Spleen (tissue), 11 donors: ENCODE results near the gene FGD5. TPM values are rescaled to one million over a fixed set of nuclear protein-coding genes. Genes with fewer than 3 reads are reported as not detected.
A peak's percentile ranks its signal among the peaks of the same experiment; 100 is the strongest.

Experiments used
- DNase-seq: peaks from one replicate; pipeline ENCODE4 v3.0.0-alpha.2; 2020
- H3K27ac ChIP-seq, 8 donors: fragments of 200-600 bp; sonication (generic) in 7 of 8; 1 replicate in 4 of 8; 2 replicates in 4 of 8; pipeline versions ENCODE4 v1.5.0 to v1.8.0; 2016 to 2021; ENCODE audit warnings: inconsistent platforms in 4 of 8, mild to moderate bottlenecking in 4 of 8, moderate library complexity in 1 of 8
- H3K27me3 ChIP-seq, 7 donors: fragments of 200-600 bp; sonication (generic) in 6 of 7; replicated peaks in 1 of 7; 1 replicate in 4 of 7; 2 replicates in 3 of 7; pipeline versions ENCODE4 v1.5.0 to v1.8.0; 2016 to 2021; ENCODE audit warnings: inconsistent platforms in 3 of 7, mild to moderate bottlenecking in 1 of 7
- H3K36me3 ChIP-seq, 6 donors: fragments of 200-600 bp; sonication (generic) in 5 of 6; 1 replicate in 4 of 6; 2 replicates in 2 of 6; pipeline versions ENCODE4 v1.5.0 to v1.8.0; 2016 to 2021; ENCODE audit warnings: inconsistent platforms in 2 of 6
- H3K4me1 ChIP-seq, 6 donors: fragments of 200-600 bp; sonication (generic) in 5 of 6; 1 replicate in 3 of 6; 2 replicates in 3 of 6; pipeline versions ENCODE4 v1.5.0 to v1.8.0; 2016 to 2021; ENCODE audit warnings: inconsistent platforms in 3 of 6
- H3K4me3 ChIP-seq, 8 donors: fragments of 200-600 bp; sonication (generic) in 7 of 8; 1 replicate in 4 of 8; 2 replicates in 4 of 8; pipeline versions ENCODE4 v1.5.0 to v1.8.0; 2016 to 2021; ENCODE audit warnings: inconsistent platforms in 4 of 8, mild to moderate bottlenecking in 4 of 8, moderate library complexity in 2 of 8
- H3K9me3 ChIP-seq, 8 donors: fragments of 200-600 bp; sonication (generic) in 7 of 8; 1 replicate in 4 of 8; 2 replicates in 4 of 8; pipeline versions ENCODE4 v1.5.0 to v1.8.0; 2016 to 2021; ENCODE audit warnings: inconsistent platforms in 4 of 8
- POLR2A ChIP-seq, 3 donors: fragments of 450-650 bp; IDR thresholded peaks; one replicate each; pipeline ENCODE4 v1.5.1; 2017; ENCODE audit warnings: antibody characterized with exemption in 3 of 3, mild to moderate bottlenecking in 1 of 3
- POLR2AphosphoS5 ChIP-seq, 3 donors: sonication (generic); formaldehyde crosslinking; IDR thresholded peaks; one replicate each; pipeline ENCODE4 v1.5.1; 2017; ENCODE audit warnings: antibody characterized with exemption in 3 of 3
- WGBS, 5 donors: extraction: QIAGEN DNeasy Blood & Tissue Kit in 3 of 5; methylation state at CpG; one replicate each; pipeline versions ENCODE4 v1.1.5 to v1.1.7; 2013 to 2018; 5-methylcytosine and 5-hydroxymethylcytosine counted together
- intact Hi-C: fragments of 100-400 bp; cut with DNase I; formaldehyde crosslinking; loops from one replicate; pipeline ENCODE4 v1.15.0; 2023; ENCODE audit warnings: low total_unique reads
- polyA plus RNA-seq, 3 donors: library from polyadenylated mRNA; stranded (reverse); fragments of 200-250 nt; gene quantifications; one replicate each; pipeline ENCODE4 v1.2.1, GENCODE V29; 2013
- total RNA-seq, 7 donors: library from RNA; depleted of rRNA in 3 of 7; stranded (reverse); fragments of >200 nt in 3 of 7; fragmentation: NEBNext Ultra II Directional in 4 of 7; extraction: Animal tissue kit (Norgen Biotek cat#: 25700) in 4 of 7; gene quantifications; one replicate each; pipeline versions ENCODE4 v1.1.0 to v1.2.1, GENCODE V29; 2016 to 2021
- TF ChIP-seq, protein P1 (sequence below), 11 experiments: fragments of 200-600 bp in 7 of 11; fragments of 450-650 bp in 4 of 11; sonication (generic) in 4 of 11; IDR thresholded peaks in 8 of 11; conservative IDR thresholded peaks in 3 of 11; 1 replicate in 7 of 11; 2 replicates in 4 of 11; pipeline versions ENCODE4 v1.4.0 to v1.8.0; 2016 to 2021; ENCODE audit warnings: antibody characterized with exemption in 11 of 11, inconsistent platforms in 4 of 11, mild to moderate bottlenecking in 1 of 11
- donor health status: healthy with polysubstance abuse.
- donor health status: DM: no; HTN: no; CAD: no; lungs with moderate emphysema.
- donor health status: DM: no; HTN: no; CAD: no.
- donor health status: Bipolar disorder and iron deficiency.
- donor health status: healthy.
- donor health status: DM: no; HTN: no; CAD: no.
- donor health status: DM: yes; HTN: yes; CAD: no.

The FGD5 gene
- total and polyA plus RNA-seq, 10 donors: 6.0 to 145 (median 63.8) TPM

DNA sequence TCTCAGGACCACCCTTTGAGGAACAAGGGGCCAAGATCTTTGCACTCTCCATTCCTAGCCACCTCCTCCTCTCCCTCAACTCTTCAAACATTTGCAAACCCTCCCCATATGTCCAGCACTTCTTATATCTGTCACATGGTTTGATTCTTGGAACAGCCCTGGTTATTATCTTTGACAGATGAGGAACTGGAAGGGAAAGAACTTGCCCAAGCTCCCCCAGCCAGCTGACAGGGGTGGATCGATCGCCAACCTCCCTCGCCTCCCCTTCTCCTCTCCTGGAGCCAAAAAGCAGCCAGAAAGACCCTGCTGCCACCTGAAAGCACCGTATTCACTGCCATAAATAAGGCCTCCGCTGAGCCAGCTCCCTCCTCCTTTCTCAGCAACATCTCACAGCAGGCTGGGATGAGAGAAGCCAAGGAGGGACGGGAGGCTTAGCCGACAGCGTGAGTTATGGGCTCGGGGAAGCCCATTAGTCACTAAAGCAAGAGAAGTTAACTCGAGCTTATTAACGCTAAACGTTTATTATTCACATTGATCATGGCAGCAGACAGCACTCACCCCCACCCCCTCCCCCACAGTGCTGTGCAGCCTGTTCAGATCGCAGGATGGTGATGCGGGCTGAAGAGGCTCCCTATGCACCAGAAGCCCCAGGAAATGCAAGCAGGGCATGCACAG, 22.2 kb upstream of the FGD5 start:
- H3K27me3 ChIP-seq: peaks cover 0 to 4% (median 0%) of the 10 kb centered on the region in 7 donors
- DNase-seq: peak; percentile 37
- H3K4me1 ChIP-seq: peaks cover 0 to 38% (median 18%) of the 10 kb centered on the region in 6 donors
- no peaks in the 10 kb centered on the region for H3K9me3 ChIP-seq
- intact Hi-C loops: loop anchor here (10.0 kb wide), 1 partner anchor 118 kb away; no protein-coding TSS in a partner anchor
- TF ChIP-seq, protein P1, sequence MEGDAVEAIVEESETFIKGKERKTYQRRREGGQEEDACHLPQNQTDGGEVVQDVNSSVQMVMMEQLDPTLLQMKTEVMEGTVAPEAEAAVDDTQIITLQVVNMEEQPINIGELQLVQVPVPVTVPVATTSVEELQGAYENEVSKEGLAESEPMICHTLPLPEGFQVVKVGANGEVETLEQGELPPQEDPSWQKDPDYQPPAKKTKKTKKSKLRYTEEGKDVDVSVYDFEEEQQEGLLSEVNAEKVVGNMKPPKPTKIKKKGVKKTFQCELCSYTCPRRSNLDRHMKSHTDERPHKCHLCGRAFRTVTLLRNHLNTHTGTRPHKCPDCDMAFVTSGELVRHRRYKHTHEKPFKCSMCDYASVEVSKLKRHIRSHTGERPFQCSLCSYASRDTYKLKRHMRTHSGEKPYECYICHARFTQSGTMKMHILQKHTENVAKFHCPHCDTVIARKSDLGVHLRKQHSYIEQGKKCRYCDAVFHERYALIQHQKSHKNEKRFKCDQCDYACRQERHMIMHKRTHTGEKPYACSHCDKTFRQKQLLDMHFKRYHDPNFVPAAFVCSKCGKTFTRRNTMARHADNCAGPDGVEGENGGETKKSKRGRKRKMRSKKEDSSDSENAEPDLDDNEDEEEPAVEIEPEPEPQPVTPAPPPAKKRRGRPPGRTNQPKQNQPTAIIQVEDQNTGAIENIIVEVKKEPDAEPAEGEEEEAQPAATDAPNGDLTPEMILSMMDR (IDR thresholded peaks at IDR 0.05 in 8 of 11, conservative IDR thresholded peaks at IDR 0.05 in 3 of 11): no peak
- no peak for TF ChIP-seq POLR2A (IDR thresholded peaks at IDR 0.05)
- TF ChIP-seq POLR2AphosphoS5 (IDR thresholded peaks at IDR 0.05): no peak
- 72 to 85% (median 79%) methylated on average over 14 of the region's 14 CpGs for WGBS, 5 donors
- H3K27ac ChIP-seq: no peak overlapping the region
- H3K36me3 ChIP-seq: no peaks in the 10 kb centered on the region
- no peak overlapping the region for H3K4me3 ChIP-seq

DNA sequence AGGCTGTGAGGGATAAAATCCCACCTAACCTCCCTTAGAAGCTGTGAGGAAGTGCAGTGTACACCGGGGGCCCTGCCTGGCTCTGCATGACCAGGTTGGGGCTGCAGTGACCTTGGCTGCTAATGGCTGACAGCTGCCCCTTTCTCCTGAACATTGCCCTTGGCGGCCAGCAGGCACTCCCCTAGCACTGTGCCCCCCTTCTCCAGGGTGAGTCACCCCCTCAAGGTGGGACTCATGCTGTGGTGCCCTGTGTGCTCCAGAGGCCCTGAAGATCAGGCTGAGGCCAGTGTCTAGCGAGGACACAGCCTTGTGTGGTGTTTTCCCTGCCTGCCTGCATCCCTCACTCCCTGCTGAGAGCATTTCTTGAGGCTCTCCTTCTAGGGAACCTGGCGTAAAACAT, 21.0 kb upstream of the FGD5 start:
- no peaks in the 10 kb centered on the region for H3K9me3 ChIP-seq
- peak; percentile 51 for DNase-seq

DNA sequence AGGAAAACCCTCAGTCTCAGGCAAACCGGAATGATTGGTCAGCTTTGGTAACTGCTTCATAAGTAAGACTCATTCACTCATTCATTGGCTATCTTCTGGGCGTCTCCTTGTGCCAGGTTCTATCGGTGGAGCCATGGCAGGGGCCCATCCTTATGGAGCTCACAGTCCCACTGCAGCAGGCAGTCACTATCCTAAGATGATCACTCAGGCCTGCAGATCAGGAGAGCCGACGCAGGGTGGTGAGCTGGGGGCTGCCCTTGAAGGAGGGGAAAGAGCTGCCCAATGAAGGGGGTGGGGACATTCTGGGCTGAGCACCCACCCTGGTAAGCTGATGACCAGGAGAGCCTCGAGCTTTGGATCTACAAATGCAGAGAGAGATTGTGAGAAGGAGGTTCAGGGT, 20.5 kb upstream of the FGD5 start:
- intact Hi-C loops: loop anchor here (10.0 kb wide), 1 partner anchor 117 kb away; no protein-coding TSS in a partner anchor
- 68 to 89% (median 80%) methylated on average over 4 to 6 of the region's 6 CpGs for WGBS, 5 donors
- Histone ChIP-seq H3K4me1 (peaks cover 0 to 42% (median 23%) of the 10 kb centered on the region in 6 donors), H3K36me3 (no peaks in the 10 kb centered on the region), H3K9me3 (no peaks in the 10 kb centered on the region), H3K4me3 (no peak overlapping the region), H3K27me3 (no peaks in the 10 kb centered on the region), H3K27ac (no peak overlapping the region)
- TF ChIP-seq, protein P1 (IDR thresholded peaks at IDR 0.05 in 8 of 11, conservative IDR thresholded peaks at IDR 0.05 in 3 of 11): no peak
- no peak for TF ChIP-seq POLR2A (IDR thresholded peaks at IDR 0.05)
- no peak for TF ChIP-seq POLR2AphosphoS5 (IDR thresholded peaks at IDR 0.05)
- peak; percentile 29 for DNase-seq

More for the DNA sequence above, 21.0 kb upstream of the FGD5 start:
- Histone ChIP-seq H3K27me3 (no peaks in the 10 kb centered on the region), H3K4me3 (no peak overlapping the region), H3K36me3 (no peaks in the 10 kb centered on the region), H3K27ac (no peak overlapping the region), H3K4me1 (peaks cover 0 to 42% (median 21%) of the 10 kb centered on the region in 6 donors)
- WGBS, 5 donors: 61 to 79% (median 72%) methylated on average over 2 to 4 of the region's 4 CpGs
- TF ChIP-seq, protein P1 (IDR thresholded peaks at IDR 0.05 in 8 of 11, conservative IDR thresholded peaks at IDR 0.05 in 3 of 11): no peak
- TF ChIP-seq POLR2AphosphoS5 (IDR thresholded peaks at IDR 0.05) (no peak), POLR2A (IDR thresholded peaks at IDR 0.05) (no peak)
- intact Hi-C loops: loop anchor here (10.0 kb wide), 1 partner anchor 117 kb away; no protein-coding TSS in a partner anchor

DNA sequence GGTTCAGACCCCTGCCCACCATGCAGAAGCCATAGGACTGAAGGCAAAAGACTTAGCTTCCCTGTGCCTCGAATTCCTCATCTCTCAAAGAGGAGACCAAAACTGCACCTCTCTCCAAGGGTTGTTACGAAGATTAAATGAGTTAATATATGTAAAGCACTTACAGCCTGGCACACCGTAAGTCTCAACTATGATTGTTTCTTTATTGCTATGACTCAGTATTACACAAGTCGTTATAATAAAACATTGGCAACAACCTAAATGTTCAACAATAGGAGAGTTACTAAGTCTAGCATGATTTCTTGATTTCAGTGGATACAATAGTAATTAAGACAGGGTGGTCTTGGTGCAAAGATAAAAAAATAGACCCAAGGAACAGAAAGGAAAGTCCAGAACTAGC, 19.6 kb upstream of the FGD5 start:
- Histone ChIP-seq H3K4me3 (no peak overlapping the region), H3K27ac (no peak overlapping the region), H3K9me3 (no peaks in the 10 kb centered on the region), H3K27me3 (peaks cover 0 to 4% (median 0%) of the 10 kb centered on the region in 7 donors), H3K36me3 (no peaks in the 10 kb centered on the region), H3K4me1 (peaks cover 0 to 42% (median 24%) of the 10 kb centered on the region in 6 donors)
- intact Hi-C loops: loop anchor here (10.0 kb wide), 1 partner anchor 116 kb away; no protein-coding TSS in a partner anchor
- WGBS, 5 donors: 77 to 91% (median 81%) methylated on average over 4 of the region's 4 CpGs
- TF ChIP-seq POLR2A (IDR thresholded peaks at IDR 0.05): no peak
- TF ChIP-seq POLR2AphosphoS5 (IDR thresholded peaks at IDR 0.05): no peak
- TF ChIP-seq, protein P1 (IDR thresholded peaks at IDR 0.05 in 8 of 11, conservative IDR thresholded peaks at IDR 0.05 in 3 of 11): no peak
- no peak for DNase-seq
